Lung (tissue), 12 donors: Measurements from ENCODE around the gene COL25A1. TPM values are rescaled to one million over a fixed set of nuclear protein-coding genes. Genes with fewer than 3 reads are reported as not detected.

Experiments
- ATAC-seq: fragments of 200-7000 bp; cut with Tn5 transposase; one replicate; pipeline ENCODE4 v1.9.1; 2020; ENCODE audit warnings: moderate number of reproducible peaks; ENCODE audit not compliant: insufficient read depth, low FRiP score
- DNase-seq, 3 donors: peaks; one replicate each; pipeline ENCODE4 v3.0.0-alpha.2; 2013 to 2017
- H3K27ac ChIP-seq, 2 donors: one replicate each; pipeline ENCODE4 v1.5.1; 2013; ENCODE audit warnings: mild to moderate bottlenecking in 2 of 2, moderate library complexity in 2 of 2, control low read depth in 1 of 2, inconsistent platforms in 1 of 2, low read depth in 1 of 2, low read length in 1 of 2
- H3K27me3 ChIP-seq, 3 donors: one replicate each; pipeline ENCODE4 v1.5.1; 2013; ENCODE audit warnings: low read length in 2 of 3; ENCODE audit not compliant: control insufficient read depth in 3 of 3, insufficient read depth in 3 of 3
- H3K36me3 ChIP-seq, 4 donors: one replicate each; pipeline ENCODE4 v1.5.1; 2013; ENCODE audit warnings: low read length in 4 of 4, mild to moderate bottlenecking in 1 of 4, moderate library complexity in 1 of 4; ENCODE audit not compliant: control insufficient read depth in 4 of 4, insufficient read depth in 4 of 4
- H3K4me1 ChIP-seq, 5 donors: one replicate each; pipeline ENCODE4 v1.5.1; 2013; ENCODE audit warnings: low read length in 5 of 5, mild to moderate bottlenecking in 2 of 5, moderate library complexity in 1 of 5; ENCODE audit not compliant: control insufficient read depth in 5 of 5, insufficient read depth in 5 of 5
- H3K4me3 ChIP-seq: one replicate; pipeline ENCODE4 v1.5.1; 2013; ENCODE audit warnings: mild to moderate bottlenecking, control low read depth, moderate library complexity
- H3K9ac ChIP-seq, 2 donors: one replicate each; pipeline ENCODE4 v1.5.1; 2013; ENCODE audit warnings: low read length in 2 of 2, control low read depth in 1 of 2; ENCODE audit not compliant: insufficient read depth in 1 of 2
- H3K9me3 ChIP-seq, 4 donors: one replicate each; pipeline ENCODE4 v1.5.1; 2013; ENCODE audit warnings: low read length in 3 of 4, mild to moderate bottlenecking in 1 of 4, moderate library complexity in 1 of 4; ENCODE audit not compliant: control insufficient read depth in 4 of 4, insufficient read depth in 3 of 4
- WGBS, 2 donors: extraction: QIAGEN DNeasy Blood & Tissue Kit; methylation state at CpG; one replicate each; pipeline ENCODE4 v1.1.7; 2013; 5-methylcytosine and 5-hydroxymethylcytosine counted together
- polyA plus RNA-seq, 2 donors: library from polyadenylated mRNA; stranded (reverse); fragments of 200-250 nt; gene quantifications; one replicate each; pipeline ENCODE4 v1.2.1, GENCODE V29; 2013
- total RNA-seq, 2 donors: library from RNA; depleted of rRNA in 1 of 2; stranded (reverse); fragments of >200 nt in 1 of 2; gene quantifications; one replicate each; pipeline ENCODE4 v1.2.1, GENCODE V29; 2014 to 2021
- TF ChIP-seq, protein P1 (sequence below): IDR thresholded peaks from 2 replicates; pipeline ENCODE4 v1.5.1; 2012; ENCODE audit warnings: mild to moderate bottlenecking; ENCODE audit errors: control extremely low read depth, extremely low read depth
- donor health status: control.
- donor health status: control.
- donor health status: Bipolar disorder and iron deficiency.
- donor health status: healthy.
- donor health status: DM: yes; HTN: yes; CAD: no.

The COL25A1 gene
- total and polyA plus RNA-seq, 4 donors, result 0.06 to 3.5 (median 1.8) TPM

DNA sequence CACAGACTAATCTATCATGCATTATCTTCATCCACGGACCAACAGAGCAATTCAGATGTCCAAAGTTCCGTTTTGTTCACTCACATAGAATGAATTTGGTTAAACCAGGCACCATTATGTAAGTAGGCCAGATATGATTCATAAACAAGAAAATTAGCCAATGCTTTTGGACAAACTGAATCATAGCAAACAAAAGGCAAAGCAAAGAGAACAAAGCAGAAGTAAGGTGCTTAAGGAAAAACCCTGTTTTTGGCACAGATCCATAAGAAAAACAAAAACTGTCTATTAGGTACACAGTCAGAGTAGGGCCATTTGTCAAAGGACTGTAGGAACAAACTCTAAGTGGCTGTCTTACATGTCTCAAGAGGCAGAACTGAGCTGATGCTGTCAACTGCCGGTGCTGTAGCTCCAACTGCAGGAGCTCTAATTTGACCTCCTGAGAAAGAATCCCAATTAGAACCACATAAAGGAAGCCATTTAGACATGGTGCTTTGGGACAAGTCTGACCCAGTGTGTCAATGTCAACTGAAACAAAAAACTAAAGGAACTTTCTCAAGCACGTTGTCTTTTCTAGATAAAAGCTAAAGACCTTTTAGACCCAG lies 146.7 kb downstream of the COL25A1 start:
- Histone ChIP-seq H3K27ac (no peak overlapping the region), H3K9ac (no peak overlapping the region), H3K36me3 (no peaks in the 10 kb centered on the region), H3K9me3 (peaks cover 0 to 1% (median 0%) of the 10 kb centered on the region in 4 donors), H3K27me3 (peaks cover 0 to 2% (median 0%) of the 10 kb centered on the region in 3 donors), H3K4me1 (no peaks in the 10 kb centered on the region), H3K4me3 (no peak overlapping the region)
- TF ChIP-seq, protein P1, sequence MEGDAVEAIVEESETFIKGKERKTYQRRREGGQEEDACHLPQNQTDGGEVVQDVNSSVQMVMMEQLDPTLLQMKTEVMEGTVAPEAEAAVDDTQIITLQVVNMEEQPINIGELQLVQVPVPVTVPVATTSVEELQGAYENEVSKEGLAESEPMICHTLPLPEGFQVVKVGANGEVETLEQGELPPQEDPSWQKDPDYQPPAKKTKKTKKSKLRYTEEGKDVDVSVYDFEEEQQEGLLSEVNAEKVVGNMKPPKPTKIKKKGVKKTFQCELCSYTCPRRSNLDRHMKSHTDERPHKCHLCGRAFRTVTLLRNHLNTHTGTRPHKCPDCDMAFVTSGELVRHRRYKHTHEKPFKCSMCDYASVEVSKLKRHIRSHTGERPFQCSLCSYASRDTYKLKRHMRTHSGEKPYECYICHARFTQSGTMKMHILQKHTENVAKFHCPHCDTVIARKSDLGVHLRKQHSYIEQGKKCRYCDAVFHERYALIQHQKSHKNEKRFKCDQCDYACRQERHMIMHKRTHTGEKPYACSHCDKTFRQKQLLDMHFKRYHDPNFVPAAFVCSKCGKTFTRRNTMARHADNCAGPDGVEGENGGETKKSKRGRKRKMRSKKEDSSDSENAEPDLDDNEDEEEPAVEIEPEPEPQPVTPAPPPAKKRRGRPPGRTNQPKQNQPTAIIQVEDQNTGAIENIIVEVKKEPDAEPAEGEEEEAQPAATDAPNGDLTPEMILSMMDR, result no peak
- no peak for ATAC-seq
- DNase-seq, result peak in 1 of 3 donors; percentile 24
- WGBS, 2 donors, result 58 to 81% methylated on average over 4 of the region's 4 CpGs

DNA sequence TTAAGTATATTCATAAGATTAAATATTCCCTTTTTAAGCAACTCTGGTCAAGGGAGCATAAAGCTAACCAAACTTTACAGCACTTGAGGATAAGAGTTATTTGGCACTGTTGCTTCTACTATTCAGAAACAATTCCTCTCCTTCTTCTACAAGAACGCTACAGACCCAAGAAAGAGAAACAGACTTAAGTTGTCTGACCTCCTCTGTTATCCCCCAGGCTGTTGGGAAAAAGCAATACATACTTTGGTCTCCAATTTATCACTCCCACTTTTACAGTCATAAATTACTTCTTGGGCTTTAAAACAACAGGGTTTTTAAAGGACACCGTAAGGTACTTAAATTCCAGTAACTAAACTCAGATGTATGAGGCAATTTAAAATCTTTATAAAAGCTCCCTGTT lies 147.4 kb downstream of the COL25A1 start:
- no peak for DNase-seq
- WGBS, 2 donors, result 78 to 89% methylated on average over 2 of the region's 2 CpGs
- TF ChIP-seq, protein P1, result no peak

DNA sequence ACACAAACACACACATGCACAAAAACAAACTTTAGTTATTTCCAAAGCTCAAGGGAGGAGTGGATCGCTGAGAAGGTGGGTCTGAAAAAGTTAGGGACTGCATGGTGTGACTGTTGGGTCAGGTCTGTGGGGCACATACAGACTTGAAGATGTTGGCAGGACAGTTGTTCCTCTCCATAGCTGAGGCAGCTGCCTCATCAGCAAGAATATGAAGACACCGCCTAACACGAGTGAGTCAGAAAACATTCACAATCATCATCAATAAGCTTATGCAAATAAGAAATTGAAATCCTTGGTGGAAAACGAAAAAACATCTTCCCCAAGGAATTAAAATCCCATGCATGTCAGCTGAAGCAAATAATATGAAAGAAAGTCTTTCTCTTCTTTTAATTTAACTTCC lies 148.0 kb downstream of the COL25A1 start:
- ATAC-seq, result no peak
- TF ChIP-seq, protein P1, result no peak
- DNase-seq, result no peak

More for the DNA sequence above, 147.4 kb downstream of the COL25A1 start:
- Histone ChIP-seq H3K27me3 (peaks cover 0 to 2% (median 0%) of the 10 kb centered on the region in 3 donors), H3K9ac (no peak overlapping the region), H3K27ac (no peak overlapping the region), H3K9me3 (peaks cover 0 to 1% (median 0%) of the 10 kb centered on the region in 4 donors), H3K4me1 (no peaks in the 10 kb centered on the region), H3K36me3 (no peaks in the 10 kb centered on the region), H3K4me3 (no peak overlapping the region)
- no peak for ATAC-seq

DNA sequence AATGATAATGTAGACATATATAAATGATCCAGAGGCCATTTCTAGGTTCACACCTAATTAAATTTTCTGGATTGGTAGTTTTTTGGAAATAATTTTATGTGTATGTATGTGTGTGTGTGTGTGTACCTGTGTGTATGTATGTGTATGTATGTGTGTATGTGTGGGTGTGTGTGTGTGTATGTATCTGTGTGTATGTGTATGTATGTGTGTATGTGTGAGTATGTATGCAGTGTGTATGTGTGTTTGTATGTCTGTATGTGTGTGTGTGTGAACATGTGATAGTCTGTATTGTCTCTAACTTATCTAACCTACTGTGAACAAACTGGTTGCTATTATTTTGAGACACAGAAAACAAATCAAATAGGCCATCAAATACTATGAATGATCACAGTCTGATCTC lies 152.6 kb downstream of the COL25A1 start:
- Histone ChIP-seq H3K4me3 (no peak overlapping the region), H3K9ac (no peak overlapping the region), H3K36me3 (no peaks in the 10 kb centered on the region), H3K4me1 (no peaks in the 10 kb centered on the region), H3K27ac (no peak overlapping the region), H3K9me3 (no peaks in the 10 kb centered on the region), H3K27me3 (peaks cover 0 to 8% (median 2%) of the 10 kb centered on the region in 3 donors)
- TF ChIP-seq, protein P1, result no peak
- ATAC-seq (no peak), DNase-seq (no peak)

More for the DNA sequence above, 148.0 kb downstream of the COL25A1 start:
- no peak overlapping the region for H3K9ac ChIP-seq
- 81 to 85% methylated on average over 4 of the region's 4 CpGs for WGBS, 2 donors
- H3K4me3 ChIP-seq, result no peak overlapping the region
- no peak overlapping the region for H3K27ac ChIP-seq
- no peaks in the 10 kb centered on the region for H3K4me1 ChIP-seq
- peaks cover 0 to 3% (median 0%) of the 10 kb centered on the region in 3 donors for H3K27me3 ChIP-seq
- H3K9me3 ChIP-seq, result peaks cover 0 to 1% (median 0%) of the 10 kb centered on the region in 4 donors
- no peaks in the 10 kb centered on the region for H3K36me3 ChIP-seq
